Activated CD8-positive, alpha-beta memory T cell treated with anti-CD3 and anti-CD28 coated beads, Interleukin-2, amount 50 U/mL, for 4 hours (primary cell): ENCODE data around the gene GFRA3.

Experiments
- DNase-seq: peaks from one replicate; pipeline ENCODE4 v3.0.0-alpha.2; 2020

GFRA3 gene

DNA sequence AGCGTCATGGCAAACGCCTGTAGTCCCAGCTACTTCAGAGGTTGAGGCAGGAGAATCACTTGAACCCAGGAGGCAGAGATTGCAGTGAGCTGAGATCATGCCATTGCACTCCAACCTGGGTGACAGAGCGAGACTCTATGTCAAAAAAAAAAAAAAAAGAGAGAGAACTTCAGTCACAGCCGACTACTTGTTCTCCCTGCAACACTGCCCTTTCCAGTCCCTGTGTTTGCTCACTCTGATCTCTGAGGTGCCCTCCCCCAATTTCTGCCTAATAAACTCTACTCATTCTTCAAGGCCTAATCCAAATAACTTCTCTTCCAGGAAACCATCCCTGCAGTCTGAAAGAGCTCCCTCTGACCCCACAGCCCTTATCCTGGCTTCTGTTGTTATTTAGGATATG, 28.1 kb downstream of the GFRA3 start:
- no peak for DNase-seq

DNA sequence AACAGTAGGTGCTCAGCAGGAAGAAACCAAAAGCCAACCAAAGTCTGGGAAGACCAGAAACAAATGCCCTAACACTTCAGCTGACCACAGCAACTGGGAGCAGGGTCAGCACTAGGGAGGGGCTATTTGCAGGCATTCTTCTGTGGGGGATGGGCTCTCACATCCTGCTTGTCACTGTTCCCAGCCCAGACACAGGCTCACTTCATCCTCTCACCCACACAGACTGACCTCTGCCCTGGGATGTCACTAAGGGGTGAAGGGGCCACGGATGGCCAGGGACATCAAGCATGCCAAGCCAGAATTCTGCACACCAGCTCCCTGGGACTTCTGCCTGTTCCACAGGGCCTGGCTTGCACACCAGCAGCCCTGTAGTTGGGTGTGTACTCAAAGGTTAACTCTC, 28.7 kb downstream of the GFRA3 start:
- DNase-seq = no peak

- no peak for DNase-seq
These were observed 30.6 kb downstream of the GFRA3 start for GRCh38 chr5:138243794-138244193.

- DNase-seq = no peak
These were observed 32.5 kb downstream of the GFRA3 start for GRCh38 chr5:138241688-138242571.

DNA sequence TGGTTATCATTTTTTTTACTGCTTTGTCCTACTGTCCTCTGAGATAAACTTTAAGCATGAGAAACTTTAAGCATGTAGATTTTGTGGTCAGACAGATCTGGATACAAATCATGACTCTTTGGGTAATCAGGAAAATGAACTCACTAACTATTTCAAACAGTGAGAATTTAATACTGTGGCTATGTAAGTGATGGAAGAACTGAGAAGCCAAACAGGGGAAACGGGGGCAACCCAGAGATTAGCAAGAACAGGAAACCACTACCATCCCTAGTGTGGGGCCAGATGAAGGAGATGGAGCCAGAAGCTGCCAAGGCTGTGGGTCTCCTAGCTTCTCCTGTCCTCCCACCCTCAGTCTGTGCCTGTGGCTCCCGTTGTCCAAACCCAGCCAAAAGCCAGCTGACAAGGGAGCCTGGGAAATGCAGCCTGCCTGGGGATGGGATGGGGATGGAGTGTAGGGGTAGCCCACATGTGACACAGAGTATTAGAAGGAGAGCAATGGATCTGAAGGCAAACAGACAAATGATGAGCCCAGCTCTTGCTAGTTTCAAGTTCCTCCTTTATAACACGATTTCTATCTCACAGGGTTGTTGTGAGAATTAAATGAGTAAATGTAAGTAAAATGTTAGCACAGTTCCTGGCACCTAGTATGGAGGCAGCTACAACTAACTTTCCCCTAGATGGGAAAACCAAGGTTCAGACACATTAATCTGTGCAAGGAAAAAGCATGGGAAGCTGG, 33.6 kb downstream of the GFRA3 start:
- DNase-seq = no peak

DNA sequence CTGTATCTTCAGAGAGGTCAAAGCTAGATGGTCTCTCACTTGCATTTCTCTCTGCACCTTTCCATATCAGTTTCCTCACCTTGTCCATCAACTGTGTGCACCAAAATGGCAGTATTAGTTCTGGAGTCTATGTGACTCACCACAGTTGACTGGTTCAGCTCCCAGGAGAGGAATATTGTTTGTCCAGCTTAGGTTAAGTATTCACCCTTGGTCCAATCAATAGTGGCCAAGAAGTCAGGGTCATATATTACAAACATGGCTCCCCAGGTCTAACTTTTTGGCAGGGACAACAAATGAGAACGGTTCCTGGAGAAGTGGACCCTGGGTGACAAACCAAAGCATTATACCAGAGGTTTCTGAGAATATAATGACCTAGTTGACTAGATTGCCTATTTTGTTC, 36.4 kb downstream of the GFRA3 start:
- DNase-seq = no peak

- DNase-seq = no peak
These were observed 39.8 kb downstream of the GFRA3 start for GRCh38 chr5:138234651-138235050.

- DNase-seq = no peak
These were observed 41.1 kb downstream of the GFRA3 start for GRCh38 chr5:138233280-138233679.

DNA sequence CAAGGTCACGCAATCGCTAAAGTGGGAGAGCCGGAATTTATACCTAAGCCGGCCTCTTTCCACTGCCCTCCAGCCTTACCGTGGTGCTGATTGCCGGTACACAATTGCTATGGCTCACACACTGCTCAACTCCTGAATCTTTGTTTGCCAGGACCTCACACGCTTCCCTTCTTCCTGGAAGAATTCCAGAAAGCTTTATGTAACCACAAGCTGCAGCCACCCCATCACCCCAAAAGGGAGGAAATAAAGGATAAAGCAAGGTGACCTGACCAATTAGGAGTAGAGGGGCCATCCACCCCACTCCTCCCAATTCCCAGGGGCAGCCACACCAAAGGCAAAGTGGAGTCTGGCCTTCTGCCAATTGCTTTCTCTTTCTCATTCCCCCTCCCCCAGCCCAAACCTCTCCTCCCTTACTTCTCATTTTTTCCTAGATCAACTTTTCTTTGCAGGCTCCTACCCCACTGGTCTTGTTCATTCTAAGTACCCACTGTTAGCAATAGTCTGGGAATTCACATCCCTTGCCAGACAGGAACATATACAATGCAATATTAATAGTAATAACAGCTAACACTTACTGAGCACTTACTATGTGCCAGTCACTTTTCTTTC, 43.3 kb downstream of the GFRA3 start:
- DNase-seq = no peak

GRCh38 chr5:138230261-138230660, 44.2 kb downstream of the GFRA3 start:
- DNase-seq = no peak

DNA sequence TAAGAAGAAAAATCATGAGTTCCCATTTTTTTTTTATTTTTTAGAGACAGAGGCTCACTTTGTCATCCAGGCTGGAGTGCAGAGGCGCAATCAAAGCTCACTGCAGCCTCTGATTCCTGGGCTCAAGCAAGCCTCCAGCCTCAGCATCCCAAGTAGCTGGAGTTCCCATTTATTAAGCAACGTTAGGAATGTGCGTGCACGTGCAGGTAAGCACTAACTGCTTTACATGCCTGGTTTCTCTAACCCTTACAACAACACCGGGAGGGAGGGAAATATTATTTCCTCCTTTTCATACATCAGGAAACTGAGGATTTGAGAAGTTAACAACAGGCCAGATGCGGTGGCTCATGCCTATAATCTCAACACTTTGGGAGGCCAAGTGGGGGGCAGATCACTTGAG, 45.0 kb downstream of the GFRA3 start:
- no peak for DNase-seq

GRCh38 chr5:138226910-138227309, 47.5 kb downstream of the GFRA3 start:
- no peak for DNase-seq

DNA sequence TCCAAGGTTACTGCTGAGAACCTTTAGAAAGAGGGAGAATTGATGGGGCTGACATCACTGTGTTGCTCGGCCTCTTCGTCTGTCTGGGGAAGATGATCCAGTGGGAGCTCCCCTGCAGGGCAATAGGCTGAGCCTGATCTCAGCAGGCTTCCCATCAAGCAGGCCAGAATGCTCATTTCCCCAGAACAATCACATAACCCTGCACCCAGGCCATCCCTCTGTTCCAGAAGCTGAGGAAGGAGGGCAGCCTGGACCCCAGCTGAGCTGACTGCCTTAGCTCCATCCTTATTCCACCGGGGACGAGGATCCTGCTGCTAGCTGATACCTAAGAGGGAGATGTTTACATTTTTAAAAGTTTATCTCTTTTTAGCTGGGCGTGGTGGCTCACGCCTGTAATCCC, 49.7 kb downstream of the GFRA3 start:
- no peak for DNase-seq

- no peak for DNase-seq
These were observed 50.9 kb downstream of the GFRA3 start for GRCh38 chr5:138223532-138223931.

DNA sequence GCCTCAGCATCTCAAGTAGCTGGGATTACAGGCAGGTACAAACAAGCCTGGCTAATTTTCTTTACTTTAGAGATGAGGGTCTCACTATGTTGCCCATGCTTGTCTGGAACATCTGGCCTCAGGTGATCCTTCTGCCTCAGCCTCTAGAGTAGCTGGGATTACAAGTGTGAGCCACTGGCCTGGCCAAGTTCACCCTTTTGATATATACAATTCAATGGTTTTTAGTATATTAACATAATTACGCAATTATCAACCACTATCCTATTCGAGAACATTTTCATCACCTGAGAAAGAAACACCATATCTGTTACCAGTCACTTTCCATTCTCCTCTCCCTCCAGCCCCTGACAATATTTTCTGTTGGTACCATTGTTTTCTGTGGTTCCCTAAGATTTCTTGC, 57.6 kb downstream of the GFRA3 start:
- DNase-seq = no peak

- peak; percentile 83 for DNase-seq
These were observed 61.0 kb downstream of the GFRA3 start, which contains the start of gene CDC23 for GRCh38 chr5:138213161-138214029. Gene CDC23 (minus strand): TSS chr5:138213323. CDS start chr5:138213312, 11 bp downstream.

DNA sequence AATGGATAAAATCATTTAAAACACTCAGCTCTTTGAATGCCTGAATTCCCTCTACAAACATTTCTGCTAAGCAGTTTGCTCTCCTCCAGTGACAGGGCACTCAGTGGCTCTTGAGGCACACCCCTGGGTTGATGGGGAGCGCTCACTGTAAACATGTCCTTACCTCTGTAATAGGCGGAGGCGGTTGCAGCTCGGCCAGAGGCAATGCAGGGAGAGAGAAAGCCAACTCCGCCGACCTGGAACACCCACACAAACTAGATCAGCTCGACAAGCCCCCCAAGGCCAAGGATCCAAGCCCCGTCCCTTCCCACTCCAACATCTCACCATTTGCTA, 61.6 kb downstream of the GFRA3 start:
- DNase-seq = no peak

- DNase-seq = no peak
These were observed 63.4 kb downstream of the GFRA3 start for GRCh38 chr5:138210985-138211384.
